HepG2 (cell line): ENCODE data around the gene TPX2. TPM values are rescaled to one million over a fixed set of nuclear protein-coding genes. Genes with fewer than 3 reads are reported as not detected.

Source experiments
- CSRNP2 ChIP-seq: sonication (generic); formaldehyde crosslinking; conservative IDR thresholded peaks from 2 replicates; pipeline ENCODE4 v1.8.0; 2022; ENCODE audit warnings: low read depth, missing genetic modification reagents
- PAXIP1 ChIP-seq: sonication (generic); formaldehyde crosslinking; conservative IDR thresholded peaks from 2 replicates; pipeline ENCODE4 v1.4.0; 2020; ENCODE audit warnings: mild to moderate bottlenecking, missing genetic modification reagents, moderate library complexity
- REPIN1 ChIP-seq: sonication (generic); formaldehyde crosslinking; IDR thresholded peaks from 2 replicates; pipeline ENCODE4 v1.8.0; 2022; ENCODE audit warnings: missing genetic modification reagents, low read depth, mild to moderate bottlenecking, borderline replicate concordance
- SP4 ChIP-seq: sonication (generic); formaldehyde crosslinking; IDR thresholded peaks from 2 replicates; pipeline ENCODE4 v1.8.1; 2023; ENCODE audit warnings: mild to moderate bottlenecking, missing genetic modification reagents
- ZNF407 ChIP-seq: sonication (generic); formaldehyde crosslinking; IDR thresholded peaks from one replicate; pipeline ENCODE4 v1.5.1; 2020; ENCODE audit warnings: mild to moderate bottlenecking, missing genetic modification reagents; ENCODE audit errors: not compliant biosample characterization
- ZNF577 ChIP-seq: sonication (generic); formaldehyde crosslinking; IDR thresholded peaks from 2 replicates; pipeline ENCODE4 v1.4.0; 2020; ENCODE audit warnings: mild to moderate bottlenecking, low read depth, missing genetic modification reagents, borderline replicate concordance
- ZNF589 ChIP-seq: sonication (generic); formaldehyde crosslinking; conservative IDR thresholded peaks from 2 replicates; pipeline ENCODE4 v1.8.0; 2022; ENCODE audit warnings: mild to moderate bottlenecking, moderate library complexity, missing genetic modification reagents
- ZNF644 ChIP-seq: IDR thresholded peaks from 2 replicates; pipeline ENCODE4 v1.6.1; 2016; ENCODE audit warnings: low read depth
- ZNF737 ChIP-seq: sonication (generic); formaldehyde crosslinking; IDR thresholded peaks from 2 replicates; pipeline ENCODE4 v1.5.0; 2020; ENCODE audit warnings: missing genetic modification reagents, mild to moderate bottlenecking, borderline replicate concordance
- ZSCAN31 ChIP-seq: sonication (generic); formaldehyde crosslinking; IDR thresholded peaks from 2 replicates; pipeline ENCODE4 v1.5.0; 2020; ENCODE audit warnings: low read depth, mild to moderate bottlenecking, missing genetic modification reagents
- ZSCAN5A ChIP-seq: sonication (generic); formaldehyde crosslinking; IDR thresholded peaks from 2 replicates; pipeline ENCODE4 v1.8.0; 2022; ENCODE audit warnings: mild to moderate bottlenecking, missing genetic modification reagents, borderline replicate concordance
- polyA plus RNA-seq, 8 experiments: library from polyadenylated mRNA; depleted of rRNA in 3 of 8; stranded (reverse) in 7 of 8; unstranded in 1 of 8; fragments of >200 nt; fragmentation: Illumina TruSeq in 4 of 8; extraction: Trizol in 4 of 8; gene quantifications; 2 replicates each; pipeline versions ENCODE4 v1.2.1 to v1.2.3, GENCODE V29; 2011 to 2016; ENCODE audit warnings: low read depth in 4 of 8, missing spikeins in 1 of 8, mixed read lengths in 1 of 8; ENCODE audit not compliant: insufficient read depth in 1 of 8
- total RNA-seq, 5 experiments: library from RNA; depleted of rRNA; stranded (reverse); fragments of >200 nt; fragmentation: Illumina TruSeq; extraction: Trizol; gene quantifications; 2 replicates each; pipeline ENCODE4 v1.2.3, GENCODE V29; 2016; ENCODE audit warnings: low read depth in 1 of 5

TPX2 gene
- total and polyA plus RNA-seq, 2 of the 13 experiments (the other 11 are each of a cell fraction or from before 2014, with no cell fraction given) = 34.3 to 124 TPM

GRCh38 chr20:31746068-31746878 lies 7.2 kb downstream of the TPX2 start (continued):
- TF ChIP-seq PAXIP1 (CRISPR knock-in tag) (peak; percentile 52), ZNF589 (CRISPR knock-in tag) (no peak), CSRNP2 (CRISPR knock-in tag) (no peak), ZNF577 (no peak), SP4 (CRISPR knock-in tag) (no peak), REPIN1 (CRISPR knock-in tag) (no peak), ZSCAN31 (CRISPR knock-in tag) (no peak), ZNF644 (CRISPR knock-in tag) (no peak), ZNF407 (CRISPR knock-in tag) (no peak), ZNF737 (CRISPR knock-in tag) (no peak), ZSCAN5A (CRISPR knock-in tag) (no peak)
